GM23338 (cell line): ENCODE results near the gene DAPK2. TPM values are rescaled to one million over a fixed set of nuclear protein-coding genes. Genes with fewer than 3 reads are reported as not detected.

Source experiments
- ATAC-seq: fragments of 200-7000 bp; cut with Tn5 transposase; 3 replicates; pipeline ENCODE4 v1.9.1; 2020
- DNase-seq: peaks from one replicate; pipeline ENCODE4 v3.0.0-alpha.2; 2015; ENCODE audit warnings: low spot score
- H2AFZ ChIP-seq: fragments of 200-600 bp; sonication (generic); 2 replicates; pipeline ENCODE4 v1.8.0; 2016; ENCODE audit warnings: antibody characterized with exemption, mild to moderate bottlenecking, moderate library complexity
- H3F3A ChIP-seq: fragments of 200-600 bp; sonication (generic); replicated peaks from 2 replicates; pipeline ENCODE4 v1.8.0; 2017; ENCODE audit warnings: antibody characterized with exemption, mixed run types, low read depth
- H3K27ac ChIP-seq: fragments of 200-600 bp; sonication (generic); 2 replicates; pipeline ENCODE4 v1.6.1; 2016; ENCODE audit warnings: low read depth
- H3K27me3 ChIP-seq: fragments of 200-600 bp; sonication (generic); 2 replicates; pipeline ENCODE4 v1.8.0; 2016; ENCODE audit warnings: mild to moderate bottlenecking, mixed run types, moderate library complexity; ENCODE audit not compliant: insufficient read depth
- H3K36me3 ChIP-seq: fragments of 200-600 bp; sonication (generic); 2 replicates; pipeline ENCODE4 v1.8.0; 2016; ENCODE audit warnings: mild to moderate bottlenecking; ENCODE audit not compliant: insufficient read depth
- H3K4me1 ChIP-seq: fragments of 200-600 bp; sonication (generic); 2 replicates; pipeline ENCODE4 v1.8.0; 2016; ENCODE audit warnings: mild to moderate bottlenecking, moderate library complexity; ENCODE audit not compliant: insufficient read depth
- H3K4me2 ChIP-seq: fragments of 200-600 bp; sonication (generic); 2 replicates; pipeline ENCODE4 v1.7.1; 2017; ENCODE audit warnings: mixed run types
- H3K4me3 ChIP-seq: fragments of 200-600 bp; sonication (generic); 2 replicates; pipeline ENCODE4 v1.6.1; 2016; ENCODE audit warnings: mixed run types
- H3K79me2 ChIP-seq: fragments of 200-600 bp; sonication (generic); replicated peaks from 2 replicates; pipeline ENCODE4 v1.8.0; 2017; ENCODE audit warnings: mild to moderate bottlenecking; ENCODE audit not compliant: insufficient read depth
- H3K9me2 ChIP-seq: fragments of 200-600 bp; sonication (generic); 2 replicates; pipeline ENCODE4 v1.8.0; 2017; ENCODE audit not compliant: insufficient read depth
- H4K20me1 ChIP-seq: fragments of 200-600 bp; sonication (generic); replicated peaks from 2 replicates; pipeline ENCODE4 v1.8.0; 2017; ENCODE audit warnings: mild to moderate bottlenecking; ENCODE audit not compliant: insufficient read depth
- H3K27ac Mint-ChIP-seq: 2 replicates; pipeline ENCODE4 v1.8.0; 2020; ENCODE audit warnings: inconsistent platforms, mild to moderate bottlenecking, moderate library complexity, mixed read lengths
- H3K27me3 Mint-ChIP-seq: 3 replicates; pipeline ENCODE4 v1.8.0; 2022; ENCODE audit warnings: low read depth, mild to moderate bottlenecking, moderate library complexity, mixed read lengths, inconsistent platforms; ENCODE audit not compliant: insufficient read depth, poor library complexity
- H3K36me3 Mint-ChIP-seq: 3 replicates; pipeline ENCODE4 v1.8.0; 2021; ENCODE audit warnings: low read depth, mild to moderate bottlenecking, inconsistent platforms, moderate library complexity, mixed read lengths
- H3K4me1 Mint-ChIP-seq: 3 replicates; pipeline ENCODE4 v1.8.0; 2020; ENCODE audit warnings: mild to moderate bottlenecking, inconsistent platforms, mixed read lengths
- H3K4me3 Mint-ChIP-seq: 3 replicates; pipeline ENCODE4 v1.8.0; 2021; ENCODE audit warnings: moderate library complexity, mild to moderate bottlenecking, inconsistent platforms, mixed read lengths
- H3K9me3 Mint-ChIP-seq: 3 replicates; pipeline ENCODE4 v1.8.0; 2020; ENCODE audit warnings: moderate library complexity, mild to moderate bottlenecking, inconsistent platforms, mixed read lengths
- EZH2 ChIP-seq: fragments of 200-600 bp; sonication (generic); IDR thresholded peaks from one replicate; pipeline ENCODE4 v1.8.0; 2017; ENCODE audit warnings: antibody characterized with exemption, mild to moderate bottlenecking, low read depth; ENCODE audit not compliant: unreplicated experiment
- JUNB ChIP-seq: IDR thresholded peaks from one replicate; pipeline ENCODE4 v1.6.1; 2016; ENCODE audit warnings: antibody characterized with exemption; ENCODE audit not compliant: unreplicated experiment
- POLR2AphosphoS5 ChIP-seq: IDR thresholded peaks from 2 replicates; pipeline ENCODE4 v1.6.1; 2016; ENCODE audit warnings: antibody characterized with exemption, low read depth
- STAT1 ChIP-seq: IDR thresholded peaks from one replicate; pipeline ENCODE4 v1.6.1; 2016; ENCODE audit warnings: antibody characterized with exemption; ENCODE audit not compliant: unreplicated experiment
- ZNF331 ChIP-seq: fragments of 250-450 bp; sonication (Bioruptor Pico); IDR thresholded peaks from 2 replicates; pipeline ENCODE4 v1.5.0; 2020; ENCODE audit warnings: low read depth, mild to moderate bottlenecking, moderate library complexity
- polyA plus RNA-seq: library from polyadenylated mRNA; unstranded; fragments of >200 nt; fragmentation: Nextera tagmentation; extraction: Ambion mirVana; gene quantifications from 2 replicates; pipeline ENCODE4 v1.2.1, GENCODE V29; 2016
- total RNA-seq: library from RNA; depleted of rRNA; stranded (reverse); fragments of >200 nt; shearing (Covaris generic); gene quantifications from 2 replicates; pipeline ENCODE4 v1.2.3, GENCODE V29; 2014
- TF ChIP-seq, protein P1 (sequence below): IDR thresholded peaks from 2 replicates; pipeline ENCODE4 v1.6.1; 2016; ENCODE audit warnings: antibody characterized with exemption
- TF ChIP-seq, protein P2 (sequence below), 2 experiments: fragments of 200-600 bp in 1 of 2; sonication (generic) in 1 of 2; conservative IDR thresholded peaks; 2 replicates each; pipeline versions ENCODE4 v1.5.1 to v1.6.1; 2016 to 2017; ENCODE audit warnings: antibody characterized with exemption in 2 of 2, low read depth in 2 of 2, mild to moderate bottlenecking in 2 of 2, moderate library complexity in 1 of 2
- TF ChIP-seq, protein P3 (sequence below): IDR thresholded peaks from one replicate; pipeline ENCODE4 v1.6.1; 2018; ENCODE audit warnings: antibody characterized with exemption; ENCODE audit not compliant: unreplicated experiment

DAPK2 gene
- total and polyA plus RNA-seq, 2 experiments from 2014 or later: 1.6 to 3.1 TPM

DNA sequence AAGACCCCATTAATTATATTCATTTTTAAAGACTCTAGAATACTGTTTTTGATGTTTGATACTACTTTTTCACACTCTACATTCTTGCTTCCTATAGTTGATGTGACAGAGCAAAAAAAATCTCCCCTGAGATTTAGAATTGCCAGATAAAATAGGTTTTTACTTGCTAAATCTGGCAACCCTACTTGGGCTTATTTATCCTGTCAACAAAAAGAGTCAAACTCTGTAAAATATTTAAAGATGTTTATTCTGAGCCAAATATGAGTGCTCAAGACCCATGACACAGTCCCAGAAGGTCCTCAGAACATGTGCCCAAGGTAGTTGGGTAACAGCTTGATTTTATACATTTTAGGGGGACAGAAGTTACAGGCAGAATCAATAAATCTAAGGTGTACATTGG lies 72.3 kb downstream of the DAPK2 start:
- H3F3A ChIP-seq: no peaks in the 10 kb centered on the region
- H3K27me3 ChIP-seq: no peaks in the 10 kb centered on the region
- H3K4me1 ChIP-seq: peaks cover 32% of the 10 kb centered on the region
- H2AFZ ChIP-seq: no peak overlapping the region
- H3K4me1 Mint-ChIP-seq: peaks cover 48% of the 10 kb centered on the region
- peaks cover 12% of the 10 kb centered on the region for H3K9me2 ChIP-seq
- TF ChIP-seq ZNF331 (no peak), POLR2AphosphoS5 (no peak), EZH2 (no peak), STAT1 (no peak), JUNB (no peak)
- TF ChIP-seq, protein P1, sequence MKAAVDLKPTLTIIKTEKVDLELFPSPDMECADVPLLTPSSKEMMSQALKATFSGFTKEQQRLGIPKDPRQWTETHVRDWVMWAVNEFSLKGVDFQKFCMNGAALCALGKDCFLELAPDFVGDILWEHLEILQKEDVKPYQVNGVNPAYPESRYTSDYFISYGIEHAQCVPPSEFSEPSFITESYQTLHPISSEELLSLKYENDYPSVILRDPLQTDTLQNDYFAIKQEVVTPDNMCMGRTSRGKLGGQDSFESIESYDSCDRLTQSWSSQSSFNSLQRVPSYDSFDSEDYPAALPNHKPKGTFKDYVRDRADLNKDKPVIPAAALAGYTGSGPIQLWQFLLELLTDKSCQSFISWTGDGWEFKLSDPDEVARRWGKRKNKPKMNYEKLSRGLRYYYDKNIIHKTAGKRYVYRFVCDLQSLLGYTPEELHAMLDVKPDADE: no peak
- TF ChIP-seq, protein P2, sequence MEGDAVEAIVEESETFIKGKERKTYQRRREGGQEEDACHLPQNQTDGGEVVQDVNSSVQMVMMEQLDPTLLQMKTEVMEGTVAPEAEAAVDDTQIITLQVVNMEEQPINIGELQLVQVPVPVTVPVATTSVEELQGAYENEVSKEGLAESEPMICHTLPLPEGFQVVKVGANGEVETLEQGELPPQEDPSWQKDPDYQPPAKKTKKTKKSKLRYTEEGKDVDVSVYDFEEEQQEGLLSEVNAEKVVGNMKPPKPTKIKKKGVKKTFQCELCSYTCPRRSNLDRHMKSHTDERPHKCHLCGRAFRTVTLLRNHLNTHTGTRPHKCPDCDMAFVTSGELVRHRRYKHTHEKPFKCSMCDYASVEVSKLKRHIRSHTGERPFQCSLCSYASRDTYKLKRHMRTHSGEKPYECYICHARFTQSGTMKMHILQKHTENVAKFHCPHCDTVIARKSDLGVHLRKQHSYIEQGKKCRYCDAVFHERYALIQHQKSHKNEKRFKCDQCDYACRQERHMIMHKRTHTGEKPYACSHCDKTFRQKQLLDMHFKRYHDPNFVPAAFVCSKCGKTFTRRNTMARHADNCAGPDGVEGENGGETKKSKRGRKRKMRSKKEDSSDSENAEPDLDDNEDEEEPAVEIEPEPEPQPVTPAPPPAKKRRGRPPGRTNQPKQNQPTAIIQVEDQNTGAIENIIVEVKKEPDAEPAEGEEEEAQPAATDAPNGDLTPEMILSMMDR (conservative IDR thresholded peaks at IDR 0.05; ENCODE audit: low read depth in 2 of 2): no peak
- TF ChIP-seq, protein P3, sequence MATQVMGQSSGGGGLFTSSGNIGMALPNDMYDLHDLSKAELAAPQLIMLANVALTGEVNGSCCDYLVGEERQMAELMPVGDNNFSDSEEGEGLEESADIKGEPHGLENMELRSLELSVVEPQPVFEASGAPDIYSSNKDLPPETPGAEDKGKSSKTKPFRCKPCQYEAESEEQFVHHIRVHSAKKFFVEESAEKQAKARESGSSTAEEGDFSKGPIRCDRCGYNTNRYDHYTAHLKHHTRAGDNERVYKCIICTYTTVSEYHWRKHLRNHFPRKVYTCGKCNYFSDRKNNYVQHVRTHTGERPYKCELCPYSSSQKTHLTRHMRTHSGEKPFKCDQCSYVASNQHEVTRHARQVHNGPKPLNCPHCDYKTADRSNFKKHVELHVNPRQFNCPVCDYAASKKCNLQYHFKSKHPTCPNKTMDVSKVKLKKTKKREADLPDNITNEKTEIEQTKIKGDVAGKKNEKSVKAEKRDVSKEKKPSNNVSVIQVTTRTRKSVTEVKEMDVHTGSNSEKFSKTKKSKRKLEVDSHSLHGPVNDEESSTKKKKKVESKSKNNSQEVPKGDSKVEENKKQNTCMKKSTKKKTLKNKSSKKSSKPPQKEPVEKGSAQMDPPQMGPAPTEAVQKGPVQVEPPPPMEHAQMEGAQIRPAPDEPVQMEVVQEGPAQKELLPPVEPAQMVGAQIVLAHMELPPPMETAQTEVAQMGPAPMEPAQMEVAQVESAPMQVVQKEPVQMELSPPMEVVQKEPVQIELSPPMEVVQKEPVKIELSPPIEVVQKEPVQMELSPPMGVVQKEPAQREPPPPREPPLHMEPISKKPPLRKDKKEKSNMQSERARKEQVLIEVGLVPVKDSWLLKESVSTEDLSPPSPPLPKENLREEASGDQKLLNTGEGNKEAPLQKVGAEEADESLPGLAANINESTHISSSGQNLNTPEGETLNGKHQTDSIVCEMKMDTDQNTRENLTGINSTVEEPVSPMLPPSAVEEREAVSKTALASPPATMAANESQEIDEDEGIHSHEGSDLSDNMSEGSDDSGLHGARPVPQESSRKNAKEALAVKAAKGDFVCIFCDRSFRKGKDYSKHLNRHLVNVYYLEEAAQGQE: no peak
- H3K36me3 Mint-ChIP-seq: peaks cover 5% of the 10 kb centered on the region; the same call in 1 of the 3 replicates
- H4K20me1 ChIP-seq: no peaks in the 10 kb centered on the region
- H3K79me2 ChIP-seq: no peaks in the 10 kb centered on the region
- H3K27ac Mint-ChIP-seq: peak overlapping the region; percentile 78; the same call in 1 of the 2 replicates
- no peaks in the 10 kb centered on the region; the same call in 2 of the 3 replicates for H3K9me3 Mint-ChIP-seq
- H3K36me3 ChIP-seq: no peaks in the 10 kb centered on the region
- H3K4me2 ChIP-seq: peak overlapping the region; percentile 39
- ATAC-seq (no peak), DNase-seq (no peak)
- H3K4me3 ChIP-seq: peak overlapping the region; percentile 3; the same call in 1 of the 2 replicates
- H3K4me3 Mint-ChIP-seq: no peak overlapping the region; the same call in 2 of the 3 replicates
- H3K27me3 Mint-ChIP-seq: peaks cover 11% of the 10 kb centered on the region
- H3K27ac ChIP-seq: peak overlapping the region; percentile 43; the same call in 1 of the 2 replicates
